PC-9 (cell line): ENCODE results near the gene MOSPD3. TPM values are rescaled to one million over a fixed set of nuclear protein-coding genes. Genes with fewer than 3 reads are reported as not detected.

Experiments
- BruUV-seq: library from RNA; stranded (reverse); fragments of 400-500 nt; replicated peaks from 2 replicates; lab custom pipeline; 2021; lab: Mats Ljungman, UMichigan
- CTCF ChIA-PET: fragments of 300-600 bp; sonication (Branson Sonifier 250); formaldehyde crosslinking; loops from one replicate; lab custom pipeline; 2022; ENCODE audit warnings: antibody characterized with exemption; lab: Charles Lee
- POLR2A ChIA-PET: fragments of 300-600 bp; sonication (Branson Sonifier 250); formaldehyde crosslinking; loops from one replicate; lab custom pipeline; 2022; ENCODE audit warnings: antibody characterized with exemption; ENCODE audit not compliant: unreplicated experiment; lab: Charles Lee
- DNase-seq, 2 experiments: peaks; one replicate each; pipeline versions ENCODE4 v3.0.0 to v3.0.0-alpha.2; 2015 to 2022; ENCODE audit warnings: mixed read lengths in 1 of 2
- H2AFZ ChIP-seq: fragments of 200-600 bp; sonication (generic); 2 replicates; pipeline ENCODE4 v1.8.1; 2017; ENCODE audit warnings: antibody characterized with exemption
- H3F3A ChIP-seq: fragments of 200-600 bp; sonication (generic); 2 replicates; pipeline ENCODE4 v1.8.1; 2017; ENCODE audit warnings: antibody characterized with exemption, mild to moderate bottlenecking, low read depth; ENCODE audit not compliant: insufficient read depth
- H3K27ac ChIP-seq: fragments of 200-600 bp; sonication (generic); 2 replicates; pipeline ENCODE4 v1.6.1; 2016; ENCODE audit warnings: mixed run types
- H3K27me3 ChIP-seq: fragments of 200-600 bp; sonication (generic); 2 replicates; pipeline ENCODE4 v1.6.1; 2016; ENCODE audit warnings: low read depth, mixed run types; ENCODE audit not compliant: insufficient read depth
- H3K36me3 ChIP-seq: fragments of 200-600 bp; sonication (generic); 2 replicates; pipeline ENCODE4 v1.6.1; 2016; ENCODE audit warnings: low read depth, mixed run types
- H3K4me1 ChIP-seq: fragments of 200-600 bp; sonication (generic); replicated peaks from 2 replicates; pipeline ENCODE4 v1.6.1; 2016; ENCODE audit warnings: mixed run types; ENCODE audit not compliant: insufficient read depth
- H3K4me2 ChIP-seq: fragments of 200-600 bp; sonication (generic); 2 replicates; pipeline ENCODE4 v1.6.1; 2017; ENCODE audit warnings: mixed run types
- H3K4me3 ChIP-seq: fragments of 200-600 bp; sonication (generic); 2 replicates; pipeline ENCODE4 v1.6.1; 2016; ENCODE audit warnings: mixed run types
- H3K79me2 ChIP-seq: fragments of 200-600 bp; sonication (generic); 2 replicates; pipeline ENCODE4 v1.6.1; 2017; ENCODE audit warnings: low read depth, mixed run types
- H3K9me2 ChIP-seq: fragments of 200-600 bp; sonication (generic); 2 replicates; pipeline ENCODE4 v1.8.1; 2017; ENCODE audit warnings: mild to moderate bottlenecking; ENCODE audit not compliant: insufficient read depth
- H3K9me3 ChIP-seq: fragments of 200-600 bp; sonication (generic); 2 replicates; pipeline ENCODE4 v1.8.1; 2016; ENCODE audit warnings: low read depth; ENCODE audit not compliant: insufficient read depth
- H4K20me1 ChIP-seq: fragments of 200-600 bp; sonication (generic); 2 replicates; pipeline ENCODE4 v1.8.1; 2017; ENCODE audit not compliant: insufficient read depth
- EZH2 ChIP-seq: fragments of 200-600 bp; sonication (generic); IDR thresholded peaks from 2 replicates; pipeline ENCODE4 v1.8.0; 2017; ENCODE audit warnings: antibody characterized with exemption, low read depth
- intact Hi-C: fragments of 100-400 bp; cut with micrococcal nuclease; formaldehyde crosslinking; loops from one replicate; pipeline ENCODE4 v1.10.0; 2022; ENCODE audit not compliant: unreplicated experiment
- total RNA-seq: library from RNA; stranded (reverse); gene quantifications from 2 replicates; pipeline ENCODE4 v1.2.3, GENCODE V29; 2021
- TF ChIP-seq, protein P1 (sequence below): fragments of 200-600 bp; sonication (generic); conservative IDR thresholded peaks from 2 replicates; pipeline ENCODE4 v1.6.1; 2017; ENCODE audit warnings: mixed run types, antibody characterized with exemption, mild to moderate bottlenecking, moderate library complexity

MOSPD3 gene
- total RNA-seq, 1 experiment from 2014 or later = 38.1 TPM

DNA sequence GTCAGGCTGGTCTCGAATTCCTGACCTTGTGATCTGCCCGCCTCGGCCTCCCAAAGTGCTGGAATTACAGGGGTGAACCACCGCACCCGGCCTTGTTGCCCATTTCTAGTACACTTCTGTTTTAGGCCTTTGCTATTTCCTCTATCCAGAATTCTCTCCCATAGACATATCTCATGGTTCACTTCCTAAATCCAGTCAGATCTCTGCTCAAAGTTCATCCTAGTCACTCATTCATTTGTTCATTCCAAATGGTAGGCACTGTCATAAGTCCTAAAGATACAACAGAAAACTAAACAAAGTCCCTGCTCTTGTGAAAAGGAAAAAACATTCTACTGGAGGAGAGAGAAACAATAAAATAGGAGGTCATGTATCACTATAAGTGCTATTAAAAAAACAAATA lies 2.4 kb upstream of the MOSPD3 start:
- no TSS peak for BruUV-seq
- Histone ChIP-seq H3K4me1 (peaks cover 5% of the 10 kb centered on the region), H4K20me1 (no peaks in the 10 kb centered on the region), H3K27me3 (no peaks in the 10 kb centered on the region), H3K9me2 (no peaks in the 10 kb centered on the region), H3K27ac (no peak overlapping the region), H3K4me3 (no peak overlapping the region), H3F3A (peaks cover 15% of the 10 kb centered on the region; the same call in 1 of the 2 replicates), H3K79me2 (no peaks in the 10 kb centered on the region), H3K36me3 (no peaks in the 10 kb centered on the region), H2AFZ (no peak overlapping the region), H3K4me2 (no peak overlapping the region), H3K9me3 (no peaks in the 10 kb centered on the region)
- ChIA-PET POLR2A (no interaction called here), CTCF (no interaction called here)
- intact Hi-C loops = no loop called here
- DNase-seq = no peak
- TF ChIP-seq EZH2 = no peak
- TF ChIP-seq, protein P1, sequence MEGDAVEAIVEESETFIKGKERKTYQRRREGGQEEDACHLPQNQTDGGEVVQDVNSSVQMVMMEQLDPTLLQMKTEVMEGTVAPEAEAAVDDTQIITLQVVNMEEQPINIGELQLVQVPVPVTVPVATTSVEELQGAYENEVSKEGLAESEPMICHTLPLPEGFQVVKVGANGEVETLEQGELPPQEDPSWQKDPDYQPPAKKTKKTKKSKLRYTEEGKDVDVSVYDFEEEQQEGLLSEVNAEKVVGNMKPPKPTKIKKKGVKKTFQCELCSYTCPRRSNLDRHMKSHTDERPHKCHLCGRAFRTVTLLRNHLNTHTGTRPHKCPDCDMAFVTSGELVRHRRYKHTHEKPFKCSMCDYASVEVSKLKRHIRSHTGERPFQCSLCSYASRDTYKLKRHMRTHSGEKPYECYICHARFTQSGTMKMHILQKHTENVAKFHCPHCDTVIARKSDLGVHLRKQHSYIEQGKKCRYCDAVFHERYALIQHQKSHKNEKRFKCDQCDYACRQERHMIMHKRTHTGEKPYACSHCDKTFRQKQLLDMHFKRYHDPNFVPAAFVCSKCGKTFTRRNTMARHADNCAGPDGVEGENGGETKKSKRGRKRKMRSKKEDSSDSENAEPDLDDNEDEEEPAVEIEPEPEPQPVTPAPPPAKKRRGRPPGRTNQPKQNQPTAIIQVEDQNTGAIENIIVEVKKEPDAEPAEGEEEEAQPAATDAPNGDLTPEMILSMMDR = no peak

DNA sequence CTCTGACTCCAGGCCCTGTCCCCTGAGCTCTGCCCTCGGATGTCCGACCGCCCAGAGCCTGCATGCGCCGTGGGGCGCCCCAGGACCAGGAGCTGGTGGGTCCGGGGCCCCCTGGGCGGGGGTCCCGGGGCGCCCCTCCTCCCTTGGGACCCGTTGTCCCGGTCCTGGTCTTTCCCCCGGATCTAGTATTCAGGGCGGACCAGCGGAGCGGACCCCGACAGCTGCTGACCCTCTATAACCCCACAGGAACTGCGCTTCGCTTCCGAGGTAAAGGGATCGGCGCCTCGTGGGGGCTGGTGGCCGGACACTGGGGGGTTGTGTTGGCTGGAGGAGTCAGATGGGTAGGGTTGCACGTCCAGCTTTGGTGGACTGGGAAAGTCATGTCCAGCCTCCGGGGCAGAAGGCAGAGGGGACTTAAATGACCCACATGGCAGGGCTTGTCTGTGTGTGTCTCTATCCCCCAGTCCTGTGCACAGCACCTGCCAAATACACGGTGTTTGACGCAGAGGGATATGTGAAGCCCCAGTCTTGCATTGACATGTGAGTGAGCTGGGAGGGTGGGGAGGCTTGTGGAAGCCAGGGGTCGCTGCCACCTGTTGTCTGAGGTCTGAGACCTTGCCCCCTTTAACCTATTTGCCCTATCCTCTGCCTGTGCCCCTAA lies 520 bp downstream of the MOSPD3 start:
- peaks cover 15% of the 10 kb centered on the region; the same call in 1 of the 2 replicates for H3F3A ChIP-seq
- intact Hi-C loops = loop anchor here (1.0 to 2.0 kb wide), 2 partner anchors 27 to 60 kb away; partner anchors contain the start of genes FBXO24, GNB2 and LRCH4
- H3K9me2 ChIP-seq = no peaks in the 10 kb centered on the region
- CTCF ChIA-PET = interaction anchor here (0.5 to 1.7 kb wide), 6 partner anchors 11 to 189 kb away, joined by 3 to 12 read pairs (median 6); no protein-coding TSS in a partner anchor
- H3K4me3 ChIP-seq = peak overlapping the region; percentile 74
- POLR2A ChIA-PET = interaction anchor here (0.6 to 1.6 kb wide), 17 partner anchors 20 to 640 kb away, joined by 3 to 23 read pairs (median 5); partner anchors contain the start of genes FBXO24, POP7, SRRT and UFSP1
- no peaks in the 10 kb centered on the region for H3K9me3 ChIP-seq
- BruUV-seq = TSS peak; percentile 46
- peak overlapping the region; percentile 96 for H3K4me2 ChIP-seq
- peak overlapping the region; percentile 86 for H2AFZ ChIP-seq
- H3K4me1 ChIP-seq = peaks cover 5% of the 10 kb centered on the region
- no peak overlapping the region for H3K27ac ChIP-seq
- no peaks in the 10 kb centered on the region for H3K79me2 ChIP-seq
- DNase-seq = no peak
- TF ChIP-seq, protein P1 = no peak
- no peak for TF ChIP-seq EZH2
- no peaks in the 10 kb centered on the region for H3K27me3 ChIP-seq
- H4K20me1 ChIP-seq = no peaks in the 10 kb centered on the region
- H3K36me3 ChIP-seq = no peaks in the 10 kb centered on the region

DNA sequence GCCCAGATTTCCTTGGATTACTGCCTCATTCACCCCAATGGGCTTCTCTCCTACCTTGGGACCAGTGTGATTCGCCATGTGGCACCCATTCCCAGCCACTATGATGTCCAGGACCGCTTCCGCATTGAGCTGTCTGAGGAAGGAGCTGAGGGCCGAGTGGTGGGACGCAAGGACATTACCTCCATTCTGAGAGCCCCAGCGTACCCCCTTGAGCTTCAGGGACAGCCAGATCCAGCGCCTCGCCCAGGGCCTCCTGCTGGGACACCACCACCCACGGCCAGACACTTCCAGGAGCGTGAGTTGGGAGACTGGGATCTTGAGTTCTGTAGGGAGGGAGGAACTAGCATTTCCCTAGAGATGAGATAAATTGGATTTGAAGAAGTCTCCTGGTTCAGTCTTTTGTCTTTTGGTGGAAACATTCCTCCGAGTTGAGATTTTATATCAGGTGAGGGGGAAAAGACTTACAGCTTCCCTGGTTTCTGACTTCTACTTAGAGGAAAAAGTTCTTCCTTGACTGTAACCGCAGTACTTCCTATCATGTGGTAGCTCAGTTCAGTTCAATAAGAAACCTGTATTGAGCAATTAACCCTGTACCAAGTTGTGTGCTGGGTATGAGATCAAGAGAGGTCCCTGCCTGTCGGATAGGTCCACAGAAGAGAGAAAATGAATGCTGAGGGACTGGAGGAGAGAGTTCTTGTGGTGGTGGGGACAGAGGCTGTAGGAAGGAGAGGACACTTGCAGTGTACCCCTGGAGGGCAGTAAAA lies 1.3 kb downstream of the MOSPD3 start:
- Histone ChIP-seq H3K36me3 (no peaks in the 10 kb centered on the region), H4K20me1 (no peaks in the 10 kb centered on the region), H3K9me3 (no peaks in the 10 kb centered on the region), H3K79me2 (no peaks in the 10 kb centered on the region), H3K4me3 (peak overlapping the region; percentile 74; the same call in 1 of the 2 replicates), H3K4me2 (peak overlapping the region; percentile 96), H3K4me1 (peaks cover 5% of the 10 kb centered on the region), H3K27me3 (no peaks in the 10 kb centered on the region), H3F3A (peaks cover 15% of the 10 kb centered on the region; the same call in 1 of the 2 replicates), H3K9me2 (no peaks in the 10 kb centered on the region), H3K27ac (no peak overlapping the region), H2AFZ (no peak overlapping the region)
- DNase-seq = no peak
- POLR2A ChIA-PET = interaction anchor here (1.6 kb wide), 1 partner anchor 59 kb away, joined by 7 read pairs; no protein-coding TSS in a partner anchor
- TF ChIP-seq, protein P1 = no peak
- TF ChIP-seq EZH2 = no peak
- CTCF ChIA-PET = interaction anchor here (1.7 kb wide), 1 partner anchor 25 kb away, joined by 12 read pairs; no protein-coding TSS in a partner anchor
- BruUV-seq = no TSS peak
- intact Hi-C loops = loop anchor here (2.0 kb wide), 1 partner anchor 59 kb away; the partner anchor contains the start of gene GNB2
